ENCODE measurements around the gene PSENEN.
A peak's percentile ranks its signal among the peaks of the same experiment; 100 is the strongest.
"Not testable (repeated sequence)": the region's sequence is repeated elsewhere in the genome, so short reads cannot be mapped to it uniquely, and the experiment has no call there.

The PSENEN gene

GRCh38 chr19:35788205-35788960 lies 42.9 kb downstream of the PSENEN start:
- no peak for DNase-seq (ENCODE audit: low read depth)

GRCh38 chr19:35789195-35789977 lies 43.9 kb downstream of the PSENEN start:
- DNase-seq (ENCODE audit: low read depth) = no peak

DNA sequence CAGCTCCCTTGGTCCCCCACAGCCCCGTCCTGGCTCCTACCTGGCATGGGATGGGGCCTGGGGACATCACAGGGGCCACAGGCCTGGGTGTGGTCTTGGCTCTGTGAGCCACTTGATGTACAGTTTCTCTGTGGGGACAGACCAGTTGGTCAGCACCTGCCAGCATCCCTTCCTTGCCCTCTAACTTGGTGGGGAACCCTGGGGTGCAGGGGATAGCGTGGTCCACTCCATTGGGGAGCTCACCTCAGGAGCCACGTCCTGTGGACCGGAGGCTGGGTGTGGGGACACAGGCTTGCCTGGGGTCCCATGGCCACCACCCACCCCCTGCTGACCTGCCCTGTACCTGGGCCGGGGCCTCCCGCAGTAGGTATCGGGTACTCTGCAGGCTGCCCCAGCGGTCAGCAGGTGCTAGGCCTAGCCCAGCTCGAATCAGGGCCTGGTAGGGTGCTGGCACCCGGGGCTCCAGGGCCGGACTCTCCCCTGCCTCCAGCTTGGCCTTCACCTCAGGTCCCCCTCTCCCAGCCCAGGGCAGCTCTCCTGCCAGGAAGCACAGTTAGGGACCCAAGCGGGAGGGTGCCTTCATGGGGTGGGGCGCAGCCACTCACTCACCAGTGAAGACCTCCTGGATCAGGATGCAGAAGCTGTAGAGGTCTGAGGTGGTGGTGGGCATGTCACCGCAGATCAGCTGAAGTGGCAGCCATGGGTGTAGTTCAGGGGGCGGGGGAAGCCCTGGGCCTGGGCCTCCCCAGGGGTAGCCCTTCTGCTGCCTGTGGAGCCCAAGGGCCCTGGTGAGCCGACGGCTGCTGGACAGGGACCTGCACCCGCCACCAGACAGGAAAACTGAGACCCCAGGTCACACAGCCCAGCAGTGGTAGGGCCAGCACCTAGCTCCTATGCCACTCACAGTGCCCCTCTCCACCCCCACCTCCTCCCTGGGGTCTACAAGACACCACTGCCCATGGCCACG lies 44.8 kb downstream of the PSENEN start:
- DNase-seq (ENCODE audit: low read depth) = no peak

- DNase-seq (ENCODE audit: low read depth) = no peak
Observed at GRCh38 chr19:35790981-35791813, 45.7 kb downstream of the PSENEN start.

DNA sequence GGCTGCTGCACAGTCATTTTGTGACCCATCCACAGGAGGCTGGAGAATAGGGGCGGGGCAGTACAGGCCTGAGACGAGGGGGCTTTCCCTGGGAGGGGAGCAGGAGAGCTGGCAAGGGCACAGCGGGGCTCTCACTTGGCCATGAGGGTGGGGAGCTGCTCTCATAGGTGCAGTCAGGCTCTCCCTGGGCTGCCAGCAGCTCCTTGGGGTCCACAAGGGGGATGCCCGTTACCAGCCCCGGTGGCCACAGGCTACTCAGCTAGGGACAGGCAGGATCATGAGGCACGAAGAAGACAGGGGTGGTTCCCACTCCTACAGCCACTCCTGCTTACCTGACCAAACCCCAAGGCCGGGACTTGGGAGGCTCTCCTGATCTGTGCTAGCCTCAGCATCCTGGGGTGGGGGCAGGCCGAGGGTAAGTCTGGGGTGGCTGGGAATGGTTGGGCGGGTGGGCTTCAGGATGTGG lies 46.4 kb downstream of the PSENEN start:
- no peak for DNase-seq (ENCODE audit: low read depth)

DNA sequence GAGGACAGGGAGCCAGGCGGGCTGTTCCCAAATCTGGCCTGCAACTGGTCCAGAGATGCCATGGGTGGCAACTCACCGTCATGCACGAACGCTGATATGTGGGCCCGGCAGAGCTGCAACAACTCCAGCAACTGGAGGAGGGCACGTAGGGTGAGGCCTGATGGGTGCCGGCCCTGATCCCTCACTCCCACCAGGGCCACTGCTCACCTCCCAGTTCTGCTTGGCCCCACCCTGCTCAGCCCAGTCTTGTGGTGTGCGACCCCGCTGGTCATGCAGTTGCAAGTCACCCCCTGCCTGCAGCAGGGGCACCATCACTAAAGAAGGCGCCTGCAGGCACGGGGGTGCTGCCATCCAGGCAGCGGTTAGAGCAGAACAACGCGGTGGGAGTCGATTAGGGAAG lies 46.9 kb downstream of the PSENEN start:
- DNase-seq (ENCODE audit: low read depth) = no peak

DNA sequence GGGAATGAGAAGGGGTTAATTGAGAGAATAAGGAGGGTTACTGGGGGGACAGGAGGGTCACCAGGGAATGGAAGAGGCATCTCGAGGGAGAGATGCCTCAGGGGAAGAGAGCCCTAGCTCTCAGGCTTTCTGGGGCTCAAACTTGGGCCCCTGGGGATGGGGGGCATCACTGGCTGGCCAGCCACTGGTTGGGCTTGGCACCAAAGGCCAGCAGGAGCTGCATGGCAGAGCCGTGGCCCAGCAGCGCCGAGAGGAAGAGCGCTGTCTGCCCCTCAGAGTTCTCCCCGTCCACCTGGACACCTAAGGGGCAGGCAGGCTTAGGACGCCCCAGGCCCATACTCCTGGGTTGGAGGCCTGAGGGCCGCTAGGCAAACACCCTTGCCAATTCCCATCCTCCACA lies 47.4 kb downstream of the PSENEN start:
- no peak for DNase-seq (ENCODE audit: low read depth)

DNA sequence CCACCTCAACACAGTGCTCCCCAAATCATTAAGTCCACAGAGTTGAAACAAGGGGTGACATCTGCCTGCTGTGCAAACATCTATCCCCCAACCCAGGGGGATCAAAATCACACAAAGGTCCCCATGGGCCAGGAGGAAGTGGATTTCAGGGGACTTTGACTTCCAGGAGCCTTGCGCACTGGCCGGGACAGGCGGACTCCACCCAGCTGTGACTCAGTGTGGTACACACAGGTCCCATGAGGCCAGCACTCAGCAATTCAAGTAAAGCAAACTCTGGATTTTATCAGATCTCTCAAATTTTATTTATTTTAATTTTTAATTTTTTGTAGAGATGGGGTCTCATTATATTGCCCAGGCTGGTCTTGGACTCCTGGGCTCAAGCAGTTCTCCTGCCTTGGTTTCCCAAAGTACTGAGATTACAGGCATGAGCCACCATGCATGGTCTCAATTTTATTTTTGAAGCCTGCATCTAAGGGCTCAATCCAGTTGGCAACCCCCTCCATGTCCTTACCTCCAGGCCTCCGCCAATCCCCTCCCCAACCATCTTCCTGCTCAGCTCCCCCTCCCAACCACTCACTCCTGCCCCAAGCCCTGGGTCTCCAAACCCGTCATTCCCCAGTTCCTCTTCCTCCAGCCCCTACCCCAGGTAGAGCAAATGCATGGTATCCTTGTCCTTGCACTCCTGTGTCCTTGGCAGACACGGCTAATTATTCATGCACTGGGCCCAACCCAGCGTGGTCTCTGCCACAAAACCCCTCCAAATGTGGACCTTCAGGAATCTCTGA lies 48.1 kb downstream of the PSENEN start:
- peak; percentile 49 for DNase-seq (ENCODE audit: low read depth)

DNA sequence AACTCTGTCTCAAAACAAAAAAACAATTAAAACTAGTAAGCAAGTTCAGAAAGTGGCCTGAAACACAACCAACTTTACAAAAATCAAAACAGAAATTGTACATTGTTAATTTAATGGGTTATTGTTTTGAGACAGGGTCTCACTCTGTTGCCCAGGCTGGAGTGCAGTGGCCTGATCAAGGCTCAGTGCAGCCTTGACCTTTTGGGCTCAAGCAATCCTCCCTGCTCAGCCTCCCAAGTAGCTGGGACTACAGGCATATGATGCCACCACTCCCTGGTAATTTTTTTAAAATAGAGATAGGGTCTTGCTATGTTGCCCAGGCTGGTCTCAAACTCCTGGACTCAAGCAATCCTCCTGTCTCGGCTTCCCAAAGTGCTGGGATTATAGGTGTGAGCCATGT lies 50.1 kb downstream of the PSENEN start:
- DNase-seq (ENCODE audit: low read depth) = not testable (repeated sequence)
